Cardiac muscle cell (in vitro differentiated cells and primary cell): ENCODE data around the gene EPHX1. TPM values are rescaled to one million over a fixed set of nuclear protein-coding genes. Genes with fewer than 3 reads are reported as not detected.

Source experiments
- DNase-seq, 2 donors: peaks; one replicate each; pipeline versions ENCODE4 v3.0.0 to v3.0.0-alpha.2; 2010 to 2017; ENCODE audit warnings: low read depth in 1 of 2, low spot score in 1 of 2
- H3K27ac ChIP-seq: fragments of 200-600 bp; sonication (generic); 2 replicates; pipeline ENCODE4 v1.5.1; 2016
- H3K27me3 ChIP-seq: fragments of 200-600 bp; sonication (generic); 2 replicates; pipeline ENCODE4 v1.6.0; 2016; ENCODE audit warnings: control low read depth
- H3K36me3 ChIP-seq: fragments of 200-600 bp; sonication (generic); 2 replicates; pipeline ENCODE4 v1.5.1; 2016; ENCODE audit warnings: control low read depth
- H3K4me1 ChIP-seq: fragments of 200-600 bp; sonication (generic); 2 replicates; pipeline ENCODE4 v1.8.1; 2017; ENCODE audit warnings: low read depth, mild to moderate bottlenecking, mixed run types
- H3K4me3 ChIP-seq: fragments of 200-600 bp; sonication (generic); 2 replicates; pipeline ENCODE4 v1.5.1; 2016; ENCODE audit warnings: mild to moderate bottlenecking
- H3K9me3 ChIP-seq: fragments of 200-600 bp; sonication (generic); 2 replicates; pipeline ENCODE4 v1.5.1; 2017; ENCODE audit warnings: low read depth, mild to moderate bottlenecking, control low read depth
- polyA plus RNA-seq: library from polyadenylated mRNA; unstranded; fragments of >200 nt; fragmentation: Nextera tagmentation; extraction: Ambion mirVana; gene quantifications from 2 replicates; pipeline ENCODE4 v1.2.1, GENCODE V29; 2016
- total RNA-seq: library from RNA; depleted of rRNA; stranded (reverse); fragments of >200 nt; gene quantifications from 2 replicates; pipeline ENCODE4 v1.2.3, GENCODE V29; 2016
- TF ChIP-seq, protein P1 (sequence below): IDR thresholded peaks from 2 replicates; pipeline ENCODE4 v1.5.1; 2012; ENCODE audit warnings: low read depth, mild to moderate bottlenecking, low read length

The EPHX1 gene
- total and polyA plus RNA-seq, 2 experiments from 2014 or later: 15.8 to 33.8 TPM

DNA sequence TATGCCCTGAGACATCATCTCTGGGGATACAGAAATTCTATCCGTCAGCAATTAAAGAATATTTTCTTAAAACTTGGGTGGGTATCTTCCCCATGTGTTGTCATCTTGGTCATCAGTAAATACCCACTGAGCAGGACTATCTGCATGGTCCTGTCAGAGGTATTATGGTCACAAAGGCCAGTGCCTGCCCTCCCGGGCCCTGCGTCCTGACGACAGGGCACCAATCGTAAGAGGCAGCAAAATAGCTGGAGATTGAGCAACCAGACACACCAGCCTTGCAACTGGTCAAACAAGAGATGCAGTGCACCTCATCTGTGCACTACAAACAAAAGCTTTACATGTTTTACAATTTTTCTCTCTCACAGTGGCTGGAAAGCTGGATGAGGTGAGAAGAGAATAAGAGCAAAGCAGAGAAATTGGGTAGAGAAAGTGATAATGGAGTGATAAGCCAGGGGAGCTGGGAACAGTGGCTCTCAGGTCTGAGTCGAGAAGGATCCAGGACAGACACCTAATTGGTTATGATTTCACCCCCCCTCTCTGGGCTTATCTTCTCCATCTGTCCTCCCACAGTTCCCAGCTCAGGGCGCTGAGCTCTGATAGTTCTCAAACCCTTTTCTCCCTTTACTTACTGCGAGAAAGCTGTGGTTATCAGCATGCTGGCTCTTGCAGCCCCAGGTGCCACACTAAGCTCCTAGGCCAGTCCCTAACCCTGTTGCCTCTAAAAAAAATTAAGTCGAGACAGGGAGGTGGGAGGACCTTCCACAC, 41.1 kb upstream of the EPHX1 start:
- Histone ChIP-seq H3K27me3 (no peaks in the 10 kb centered on the region), H3K9me3 (no peaks in the 10 kb centered on the region), H3K27ac (no peak overlapping the region), H3K4me3 (no peak overlapping the region), H3K36me3 (no peaks in the 10 kb centered on the region), H3K4me1 (peaks cover 22% of the 10 kb centered on the region)
- DNase-seq: no peak
- TF ChIP-seq, protein P1, sequence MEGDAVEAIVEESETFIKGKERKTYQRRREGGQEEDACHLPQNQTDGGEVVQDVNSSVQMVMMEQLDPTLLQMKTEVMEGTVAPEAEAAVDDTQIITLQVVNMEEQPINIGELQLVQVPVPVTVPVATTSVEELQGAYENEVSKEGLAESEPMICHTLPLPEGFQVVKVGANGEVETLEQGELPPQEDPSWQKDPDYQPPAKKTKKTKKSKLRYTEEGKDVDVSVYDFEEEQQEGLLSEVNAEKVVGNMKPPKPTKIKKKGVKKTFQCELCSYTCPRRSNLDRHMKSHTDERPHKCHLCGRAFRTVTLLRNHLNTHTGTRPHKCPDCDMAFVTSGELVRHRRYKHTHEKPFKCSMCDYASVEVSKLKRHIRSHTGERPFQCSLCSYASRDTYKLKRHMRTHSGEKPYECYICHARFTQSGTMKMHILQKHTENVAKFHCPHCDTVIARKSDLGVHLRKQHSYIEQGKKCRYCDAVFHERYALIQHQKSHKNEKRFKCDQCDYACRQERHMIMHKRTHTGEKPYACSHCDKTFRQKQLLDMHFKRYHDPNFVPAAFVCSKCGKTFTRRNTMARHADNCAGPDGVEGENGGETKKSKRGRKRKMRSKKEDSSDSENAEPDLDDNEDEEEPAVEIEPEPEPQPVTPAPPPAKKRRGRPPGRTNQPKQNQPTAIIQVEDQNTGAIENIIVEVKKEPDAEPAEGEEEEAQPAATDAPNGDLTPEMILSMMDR: no peak

DNA sequence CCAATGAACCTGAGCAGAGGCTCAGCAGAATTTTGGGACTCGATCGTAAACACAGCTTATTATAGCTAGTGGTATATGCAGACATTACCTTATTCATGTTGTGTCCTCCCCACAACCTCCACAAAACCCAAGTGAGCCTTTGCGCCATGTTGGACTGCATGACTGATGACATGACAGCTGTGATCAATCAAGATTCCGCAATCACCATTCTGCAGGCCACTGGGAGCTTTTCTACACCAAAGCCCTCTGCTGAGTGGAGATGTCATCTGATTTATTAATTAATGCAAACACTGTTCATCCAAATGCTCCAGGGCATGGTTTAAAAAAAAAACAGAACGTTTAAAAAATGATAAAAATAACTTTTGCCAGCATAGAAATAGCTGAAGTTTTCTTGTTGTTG, 40.2 kb upstream of the EPHX1 start:
- no peak for DNase-seq
- H3K27ac ChIP-seq: no peak overlapping the region
- H3K9me3 ChIP-seq: no peaks in the 10 kb centered on the region
- H3K27me3 ChIP-seq: no peaks in the 10 kb centered on the region
- TF ChIP-seq, protein P1: no peak
- no peaks in the 10 kb centered on the region for H3K36me3 ChIP-seq
- peaks cover 22% of the 10 kb centered on the region for H3K4me1 ChIP-seq
- H3K4me3 ChIP-seq: no peak overlapping the region

DNA sequence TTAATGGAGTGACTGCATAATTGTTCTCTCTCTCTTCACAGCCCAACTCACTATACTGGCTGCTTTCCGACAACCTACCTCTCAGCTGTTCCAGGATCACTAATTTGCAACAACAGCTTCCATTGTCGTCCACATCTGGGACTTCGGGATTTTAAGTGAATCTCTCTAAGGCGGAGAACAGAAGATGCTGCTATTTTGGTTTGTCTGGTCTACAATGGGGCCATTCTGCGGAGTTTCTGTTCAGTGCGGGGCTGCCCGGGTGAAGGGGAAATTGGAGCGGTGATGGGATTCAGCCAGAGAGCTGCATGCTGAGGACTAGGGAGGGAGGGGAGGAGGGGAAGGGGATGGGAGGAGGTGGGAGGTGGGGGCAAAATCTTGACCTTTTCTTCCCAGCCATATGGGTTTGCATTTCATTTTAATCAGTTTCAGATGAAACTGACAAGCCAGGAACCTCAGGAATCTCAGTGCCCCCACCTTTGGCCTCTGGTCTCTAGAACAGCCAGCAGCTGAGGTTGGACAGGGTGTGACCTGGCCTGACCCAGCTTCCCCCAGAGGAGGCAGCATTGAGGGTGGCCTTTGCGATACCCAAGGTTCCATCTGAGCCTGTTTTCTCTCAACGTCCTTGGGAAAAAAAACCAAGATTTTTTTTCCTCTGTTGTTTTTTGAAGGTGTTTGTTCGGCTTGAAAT, 39.2 kb upstream of the EPHX1 start:
- no peak overlapping the region for H3K4me3 ChIP-seq
- no peak overlapping the region for H3K27ac ChIP-seq
- TF ChIP-seq, protein P1: no peak
- H3K4me1 ChIP-seq: peaks cover 22% of the 10 kb centered on the region
- H3K27me3 ChIP-seq: no peaks in the 10 kb centered on the region
- H3K36me3 ChIP-seq: no peaks in the 10 kb centered on the region
- peak; percentile 27 to 45 for DNase-seq
- no peaks in the 10 kb centered on the region for H3K9me3 ChIP-seq

DNA sequence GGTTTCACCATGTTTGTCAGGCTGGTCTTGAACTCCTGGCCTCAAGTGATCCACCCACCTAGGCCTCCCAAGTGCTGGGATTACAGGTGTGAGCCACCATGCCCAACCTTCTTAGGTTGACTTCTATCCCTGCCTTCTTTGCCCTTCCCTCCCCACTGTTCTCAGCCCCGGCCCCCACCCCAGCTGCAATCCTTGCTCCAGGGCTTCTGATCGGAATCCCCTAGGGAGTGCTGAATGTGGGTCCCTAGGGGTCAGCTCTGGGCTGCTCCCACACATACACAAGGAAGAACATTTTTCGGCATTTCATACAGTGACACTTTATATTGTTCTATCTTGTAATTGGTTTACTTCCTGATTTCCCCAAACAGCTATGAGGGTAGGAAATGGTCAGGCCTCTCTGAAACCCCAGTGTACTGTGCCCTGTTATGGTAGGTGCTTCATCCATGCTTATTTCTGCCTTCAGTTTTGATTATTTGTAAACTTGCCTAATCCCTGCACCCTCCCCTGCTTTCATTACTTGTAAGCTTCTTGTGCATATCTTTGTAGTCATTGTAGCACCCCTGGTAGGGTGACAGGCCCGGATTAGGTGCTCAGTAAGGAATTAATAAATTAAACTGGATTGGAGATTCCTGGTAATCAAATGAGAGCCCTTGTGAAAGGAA, 38.1 kb upstream of the EPHX1 start:
- Histone ChIP-seq H3K27me3 (no peaks in the 10 kb centered on the region), H3K9me3 (no peaks in the 10 kb centered on the region), H3K36me3 (no peaks in the 10 kb centered on the region), H3K27ac (peak overlapping the region; percentile 15), H3K4me3 (no peak overlapping the region), H3K4me1 (peaks cover 22% of the 10 kb centered on the region)
- DNase-seq: no peak
- TF ChIP-seq, protein P1: no peak

DNA sequence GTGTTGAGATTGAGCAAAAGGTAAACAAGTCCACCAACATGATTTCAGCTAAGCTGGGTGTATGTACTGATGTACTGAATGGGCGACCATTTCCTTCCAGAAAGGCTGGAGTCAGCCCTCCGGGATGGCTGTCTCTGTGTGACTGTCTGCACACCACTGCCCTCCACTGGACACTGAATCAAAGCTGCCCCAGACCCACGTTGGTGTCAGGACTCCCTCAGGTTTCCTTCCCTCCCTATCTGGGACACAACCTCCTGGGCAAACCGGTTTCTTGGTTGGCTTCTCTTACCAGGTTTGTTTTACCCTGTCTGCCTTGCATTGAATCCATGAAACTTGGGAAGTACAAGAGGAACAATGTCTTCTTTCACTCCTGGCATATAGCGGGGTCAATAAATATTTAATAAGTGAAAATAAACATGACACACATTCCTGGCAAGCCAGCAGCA, 37.6 kb upstream of the EPHX1 start:
- TF ChIP-seq, protein P1: peak; percentile 92
- no peak overlapping the region for H3K4me3 ChIP-seq
- H3K27ac ChIP-seq: no peak overlapping the region
- no peaks in the 10 kb centered on the region for H3K27me3 ChIP-seq
- H3K36me3 ChIP-seq: no peaks in the 10 kb centered on the region
- H3K9me3 ChIP-seq: no peaks in the 10 kb centered on the region
- peaks cover 26% of the 10 kb centered on the region for H3K4me1 ChIP-seq
- DNase-seq: peak; percentile 91 to 93
